ENCODE measurements around the gene PTK7. TPM values are rescaled to one million over a fixed set of nuclear protein-coding genes. Genes with fewer than 3 reads are reported as not detected.

Gene PTK7
- total RNA-seq, 1 experiment from 2014 or later, result 48.1 TPM

- DNase-seq (peak; percentile 99), ATAC-seq (peak; percentile 86)
- no peaks in the 10 kb centered on the region for H3K9me2 ChIP-seq (replicated peaks; ENCODE audit: low read length)
- H2AFZ ChIP-seq (ENCODE audit: low read length), result peak within 1 kb of the TSS; percentile 98
- peak within 1 kb of the TSS; percentile 46 for H3K27ac ChIP-seq (ENCODE audit: low read length)
- peaks cover 16% of the 10 kb centered on the region; the same call in 1 of the 2 replicates for H3K36me3 ChIP-seq (ENCODE audit: low read depth, low read length)
- H3K27me3 ChIP-seq (ENCODE audit: low read length), result no peaks in the 10 kb centered on the region
- TF ChIP-seq CTCF (conservative IDR thresholded peaks at IDR 0.05; ENCODE audit: low read depth, low read length), result no peak
- no peak for TF ChIP-seq EZH2phosphoT487 (IDR thresholded peaks at IDR 0.05; ENCODE audit: borderline replicate concordance, low read length)
- no peak for TF ChIP-seq EZH2 (IDR thresholded peaks at IDR 0.05; ENCODE audit: low read length, unreplicated experiment)
- intact Hi-C loops (cut with micrococcal nuclease), result loop anchor here (1.0 kb wide), 1 partner anchor 112 kb away; the partner anchor contains the start of gene SRF
- CTCF ChIA-PET, result no interaction called here
- H3K4me1 ChIP-seq (ENCODE audit: insufficient read depth, low read length), result peaks cover 23% of the 10 kb centered on the region
- POLR2A ChIA-PET (ENCODE audit: unreplicated experiment), result interaction anchor here (0.7 kb wide), 1 partner anchor 652 kb away, joined by 3 read pairs; no protein-coding TSS in a partner anchor
- BruUV-seq (replicated peaks), result no TSS peak
- peak within 1 kb of the TSS; percentile 99 for H3K4me2 ChIP-seq (ENCODE audit: low read length)
- no peaks in the 10 kb centered on the region for H3F3A ChIP-seq (ENCODE audit: low read length, unreplicated experiment)
- peaks cover 29% of the 10 kb centered on the region for H3K79me2 ChIP-seq (ENCODE audit: low read length)
- H3K9me3 ChIP-seq (ENCODE audit: low read length), result no peaks in the 10 kb centered on the region
- H4K20me1 ChIP-seq (ENCODE audit: low read length), result peaks cover 6% of the 10 kb centered on the region; the same call in 1 of the 2 replicates
- peak within 1 kb of the TSS; percentile 93 for H3K9ac ChIP-seq (ENCODE audit: low read length)
- H3K4me3 ChIP-seq (ENCODE audit: low read length), result peak within 1 kb of the TSS; percentile 91
These were observed 16.7 kb upstream of the PTK7 start, which contains the start of the genes KLC4 and MRPL2 for GRCh38 chr6:43059168-43060033. KLC4 (plus strand) TSS chr6:43059631; CDS start chr6:43061336, 1,705 bp downstream. MRPL2 (minus strand) TSS chr6:43059434; CDS start chr6:43059381, 53 bp downstream.

GRCh38 chr6:43060034-43060754, 15.9 kb upstream of the PTK7 start:
- CTCF ChIA-PET, result interaction anchor here (0.5 kb wide), 1 partner anchor 64 kb away, joined by 4 read pairs; no protein-coding TSS in a partner anchor

More at GRCh38 chr6:43060034-43060754, 15.9 kb upstream of the PTK7 start:
- H3K4me1 ChIP-seq (ENCODE audit: insufficient read depth, low read length), result peaks cover 23% of the 10 kb centered on the region
- no peaks in the 10 kb centered on the region for H3K9me3 ChIP-seq (ENCODE audit: low read length)
- H4K20me1 ChIP-seq (ENCODE audit: low read length), result peaks cover 6% of the 10 kb centered on the region; the same call in 1 of the 2 replicates
- POLR2A ChIA-PET (ENCODE audit: unreplicated experiment), result interaction anchor here (0.7 kb wide), 1 partner anchor 653 kb away, joined by 3 read pairs; no protein-coding TSS in a partner anchor
- peaks cover 29% of the 10 kb centered on the region for H3K79me2 ChIP-seq (ENCODE audit: low read length)
- H3K27me3 ChIP-seq (ENCODE audit: low read length), result no peaks in the 10 kb centered on the region
- intact Hi-C loops (cut with micrococcal nuclease), result no loop called here
- peaks cover 16% of the 10 kb centered on the region; the same call in 1 of the 2 replicates for H3K36me3 ChIP-seq (ENCODE audit: low read depth, low read length)
- peak overlapping the region; percentile 91 for H3K4me3 ChIP-seq (ENCODE audit: low read length)
- H3K27ac ChIP-seq (ENCODE audit: low read length), result peak overlapping the region; percentile 46
- H3F3A ChIP-seq (ENCODE audit: low read length, unreplicated experiment), result no peaks in the 10 kb centered on the region
- H3K9me2 ChIP-seq (replicated peaks; ENCODE audit: low read length), result no peaks in the 10 kb centered on the region
- BruUV-seq (replicated peaks), result no TSS peak
- TF ChIP-seq EZH2 (IDR thresholded peaks at IDR 0.05; ENCODE audit: low read length, unreplicated experiment) (no peak), EZH2phosphoT487 (IDR thresholded peaks at IDR 0.05; ENCODE audit: borderline replicate concordance, low read length) (no peak), CTCF (conservative IDR thresholded peaks at IDR 0.05; ENCODE audit: low read depth, low read length) (no peak)
- peak overlapping the region; percentile 99 for H3K4me2 ChIP-seq (ENCODE audit: low read length)
- peak overlapping the region; percentile 98 for H2AFZ ChIP-seq (ENCODE audit: low read length)
- H3K9ac ChIP-seq (ENCODE audit: low read length), result peak overlapping the region; percentile 93
- peak; percentile 53 for DNase-seq
- peak; percentile 55 for ATAC-seq
